ENCODE data around the gene PARD3B.

PARD3B gene

GRCh38 chr2:204860274-204860673, 315.0 kb downstream of the PARD3B start:
- H3K4me1 Mint-ChIP-seq: no peaks in the 10 kb centered on the region

GRCh38 chr2:204862809-204863208, 317.5 kb downstream of the PARD3B start:
- Mint-ChIP-seq H3K27me3 (ENCODE audit: low read depth) (no peaks in the 10 kb centered on the region), H3K4me3 (no peak overlapping the region), H3K36me3 (ENCODE audit: low read depth) (peaks cover 12% of the 10 kb centered on the region), H3K4me1 (no peaks in the 10 kb centered on the region), H3K9me3 (peaks cover 8% of the 10 kb centered on the region), H3K27ac (no peak overlapping the region)
- no peak for TF ChIP-seq CTCF (IDR thresholded peaks at IDR 0.05; ENCODE audit: unreplicated experiment in 3 of 3)

More at GRCh38 chr2:204860274-204860673, 315.0 kb downstream of the PARD3B start:
- peaks cover 16% of the 10 kb centered on the region for H3K9me3 Mint-ChIP-seq
- TF ChIP-seq CTCF (IDR thresholded peaks at IDR 0.05; ENCODE audit: unreplicated experiment in 3 of 3): no peak
- H3K27ac Mint-ChIP-seq: no peak overlapping the region
- no peaks in the 10 kb centered on the region for H3K27me3 Mint-ChIP-seq (ENCODE audit: low read depth)
- no peak overlapping the region for H3K4me3 Mint-ChIP-seq
- peaks cover 12% of the 10 kb centered on the region for H3K36me3 Mint-ChIP-seq (ENCODE audit: low read depth)

- Mint-ChIP-seq H3K27me3 (ENCODE audit: low read depth) (no peaks in the 10 kb centered on the region), H3K4me3 (no peak overlapping the region), H3K9me3 (peaks cover 8% of the 10 kb centered on the region), H3K27ac (no peak overlapping the region), H3K4me1 (peaks cover under 1% of the 10 kb centered on the region), H3K36me3 (ENCODE audit: low read depth) (peaks cover 12% of the 10 kb centered on the region)
- TF ChIP-seq CTCF (IDR thresholded peaks at IDR 0.05; ENCODE audit: unreplicated experiment in 3 of 3): no peak
Measured at GRCh38 chr2:204863336-204863735, 318.1 kb downstream of the PARD3B start.

DNA sequence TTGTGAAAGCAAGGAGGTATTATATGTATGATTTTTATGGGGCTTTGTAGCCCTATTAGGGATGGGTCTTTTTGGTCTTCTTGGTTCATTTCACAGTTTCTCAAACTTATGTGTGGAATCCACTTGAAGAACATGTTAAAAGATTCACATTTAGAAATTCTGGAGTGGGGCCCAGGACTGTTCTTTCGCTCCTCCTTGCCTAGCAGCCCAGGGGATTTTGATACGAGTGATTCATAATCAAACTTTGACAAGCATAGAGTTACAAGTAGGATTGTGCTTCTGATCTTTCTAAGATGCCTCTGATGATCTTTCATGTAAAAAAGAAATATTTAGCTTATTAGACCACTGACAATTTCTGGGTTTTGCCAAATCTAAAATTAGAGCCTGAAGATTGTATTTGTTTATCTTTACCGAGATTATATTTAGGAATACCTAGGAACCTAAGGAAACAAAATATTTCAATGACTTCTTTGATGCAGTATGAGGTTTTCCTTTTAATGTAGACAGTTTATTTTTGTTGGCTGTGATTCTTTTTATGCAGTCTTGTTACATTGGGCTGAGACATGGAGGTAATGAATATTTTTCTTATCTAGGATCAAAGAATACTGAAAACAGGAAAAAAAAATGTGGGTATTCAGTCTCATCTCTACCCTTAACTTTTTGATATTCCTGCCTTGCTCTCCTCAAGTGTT, 324.0 kb downstream of the PARD3B start:
- Mint-ChIP-seq H3K4me1 (peaks cover 28% of the 10 kb centered on the region), H3K27ac (peak overlapping the region; percentile 16 to 82 (median 27)), H3K9me3 (peaks cover 5% of the 10 kb centered on the region), H3K4me3 (peak overlapping the region in 1 of 3 experiments; percentile 28), H3K27me3 (ENCODE audit: low read depth) (no peaks in the 10 kb centered on the region), H3K36me3 (ENCODE audit: low read depth) (peaks cover 8% of the 10 kb centered on the region)
- no peak for TF ChIP-seq CTCF (IDR thresholded peaks at IDR 0.05; ENCODE audit: unreplicated experiment in 3 of 3)

GRCh38 chr2:204870053-204870452, 324.8 kb downstream of the PARD3B start:
- TF ChIP-seq CTCF (IDR thresholded peaks at IDR 0.05; ENCODE audit: unreplicated experiment in 3 of 3): no peak
- peaks cover 28% of the 10 kb centered on the region for H3K4me1 Mint-ChIP-seq
- no peaks in the 10 kb centered on the region for H3K27me3 Mint-ChIP-seq (ENCODE audit: low read depth)
- no peak overlapping the region for H3K4me3 Mint-ChIP-seq
- H3K27ac Mint-ChIP-seq: peak overlapping the region in 2 of 3 experiments; percentile 51 to 82
- H3K9me3 Mint-ChIP-seq: no peaks in the 10 kb centered on the region
- peaks cover under 1% of the 10 kb centered on the region for H3K36me3 Mint-ChIP-seq (ENCODE audit: low read depth)

Measured in nephron (organoid).